Dendritic cell treated with granulocyte-macrophage colony-stimulating factor and Interleukin-4, amounts not matched to agents 40 ng/mL and 50 ng/mL, for 4 days (primary cell): ENCODE measurements around the gene MTHFD2L.
"Not testable (repeated sequence)": the region's sequence is repeated elsewhere in the genome, so short reads cannot be mapped to it uniquely, and the experiment has no call there.

Experiments used
- H3K27ac Mint-ChIP-seq: one replicate; pipeline ENCODE4 v1.8.0; 2022; ENCODE audit warnings: mild to moderate bottlenecking, mixed read lengths
- H3K27me3 Mint-ChIP-seq: one replicate; pipeline ENCODE4 v1.8.0; 2022; ENCODE audit warnings: mild to moderate bottlenecking, mixed read lengths
- H3K36me3 Mint-ChIP-seq: one replicate; pipeline ENCODE4 v1.8.0; 2022; ENCODE audit warnings: low read depth, mixed read lengths
- H3K4me1 Mint-ChIP-seq: one replicate; pipeline ENCODE4 v1.8.0; 2022; ENCODE audit warnings: low read depth, mixed read lengths
- H3K4me3 Mint-ChIP-seq: one replicate; pipeline ENCODE4 v1.8.0; 2022; ENCODE audit warnings: mild to moderate bottlenecking, moderate library complexity, mixed read lengths
- H3K9me3 Mint-ChIP-seq: one replicate; pipeline ENCODE4 v1.8.0; 2022; ENCODE audit warnings: mixed read lengths
- intact Hi-C: fragments of 100-400 bp; cut with micrococcal nuclease; formaldehyde crosslinking; loops from one replicate; pipeline ENCODE4 v1.15.0; 2022

The MTHFD2L gene

DNA sequence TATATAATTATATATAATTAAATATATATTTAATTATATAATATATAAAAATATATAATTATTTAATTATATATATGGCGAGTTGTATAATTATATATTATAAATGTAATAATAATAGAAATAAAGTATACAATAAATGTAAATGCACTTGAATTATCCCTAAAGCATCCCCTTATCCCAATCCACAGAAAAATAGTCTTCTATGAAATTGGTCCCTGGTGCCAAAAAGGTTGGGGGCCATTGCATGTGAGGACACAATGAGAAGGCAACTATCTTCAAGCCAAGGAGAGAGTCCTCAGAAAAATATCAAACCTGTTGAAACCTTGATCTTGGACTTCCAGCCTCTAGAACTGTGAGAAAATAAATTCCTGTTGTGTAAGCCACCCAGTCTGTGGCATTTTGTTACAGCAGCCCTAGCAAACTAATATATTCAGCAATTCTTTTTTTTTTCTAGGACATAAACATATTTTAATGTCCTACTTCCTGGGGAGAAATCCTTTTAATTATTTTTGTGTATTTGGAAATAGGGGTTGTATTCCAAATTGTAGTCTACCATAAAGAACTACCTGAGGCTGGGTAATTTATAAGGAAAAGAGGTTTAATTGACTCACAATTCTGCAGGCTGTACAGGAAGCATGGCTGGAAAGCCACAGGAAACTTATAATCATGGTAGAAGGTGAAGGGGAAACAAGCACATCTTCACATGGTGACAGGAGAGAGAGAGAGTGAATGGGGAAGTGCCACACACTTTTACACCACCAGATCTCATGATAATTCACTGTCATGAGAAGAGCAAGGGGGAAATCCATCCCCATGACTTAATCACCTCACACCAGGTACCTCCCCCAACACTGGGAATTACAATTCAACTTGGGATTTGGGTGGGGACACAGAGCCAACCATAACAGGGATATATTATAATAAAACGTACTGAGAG lies 36.0 kb upstream of the MTHFD2L start:
- Mint-ChIP-seq H3K4me3 (no peak overlapping the region), H3K4me1 (peaks cover 8% of the 10 kb centered on the region), H3K9me3 (peaks cover 9% of the 10 kb centered on the region), H3K27me3 (no peaks in the 10 kb centered on the region), H3K27ac (no peak overlapping the region), H3K36me3 (no peaks in the 10 kb centered on the region)
- intact Hi-C loops: no loop called here

DNA sequence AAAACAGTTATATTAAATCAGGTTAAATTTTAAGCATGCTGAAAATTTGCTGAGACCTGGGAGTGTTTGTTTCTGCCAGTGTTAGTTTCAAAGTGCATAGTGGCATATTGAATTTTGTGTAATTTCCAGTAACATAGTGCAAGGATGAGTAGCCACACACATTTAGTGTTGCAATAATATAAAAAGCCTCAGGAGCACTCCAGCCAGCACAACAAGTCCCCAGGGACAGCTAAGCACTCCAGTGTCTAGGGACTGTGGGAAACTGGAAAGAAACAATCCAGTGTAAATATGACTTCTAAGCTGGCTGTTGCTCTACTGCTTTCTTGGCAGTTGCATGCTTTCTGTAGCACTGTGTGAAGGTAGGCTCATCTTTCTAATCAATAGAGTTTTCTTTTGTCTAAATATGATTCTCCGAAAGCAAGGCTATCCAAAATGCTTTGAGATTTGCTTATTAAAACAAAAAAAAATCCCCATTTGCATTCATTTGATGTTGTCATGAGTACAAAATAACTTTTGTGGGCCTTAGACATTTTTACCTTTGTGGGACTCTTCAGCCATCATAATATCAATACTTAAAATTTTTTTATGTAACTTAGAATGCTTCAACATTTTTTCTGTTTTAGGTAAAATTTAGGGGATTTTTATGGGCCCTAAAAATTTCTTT lies 34.7 kb upstream of the MTHFD2L start:
- Mint-ChIP-seq H3K4me1 (no peaks in the 10 kb centered on the region), H3K27me3 (no peaks in the 10 kb centered on the region), H3K4me3 (no peak overlapping the region), H3K27ac (no peak overlapping the region), H3K36me3 (no peaks in the 10 kb centered on the region), H3K9me3 (peaks cover 9% of the 10 kb centered on the region)
- intact Hi-C loops: no loop called here

DNA sequence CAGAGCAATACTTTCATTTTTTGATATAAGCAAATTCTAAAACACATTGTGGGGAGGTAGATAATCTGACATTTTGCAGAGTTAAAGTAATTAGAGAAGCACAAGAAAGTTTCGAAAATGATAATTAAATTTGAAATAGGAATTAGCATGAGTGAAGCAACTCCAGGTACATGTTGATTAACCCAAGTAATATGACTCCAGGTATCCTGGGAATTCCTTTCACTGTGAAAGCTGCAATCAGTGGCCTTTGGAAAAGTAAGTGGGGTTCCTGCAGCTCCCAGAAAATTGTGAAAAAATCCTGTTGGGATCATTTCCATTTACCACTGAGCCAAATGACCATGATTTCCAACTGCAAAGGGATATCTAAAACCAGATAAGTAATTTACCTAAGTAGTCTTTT lies 32.9 kb upstream of the MTHFD2L start:
- H3K27ac Mint-ChIP-seq: no peak overlapping the region
- intact Hi-C loops: no loop called here
- no peaks in the 10 kb centered on the region for H3K4me1 Mint-ChIP-seq
- H3K27me3 Mint-ChIP-seq: no peaks in the 10 kb centered on the region
- H3K36me3 Mint-ChIP-seq: no peaks in the 10 kb centered on the region
- no peak overlapping the region for H3K4me3 Mint-ChIP-seq
- H3K9me3 Mint-ChIP-seq: peaks cover 9% of the 10 kb centered on the region

DNA sequence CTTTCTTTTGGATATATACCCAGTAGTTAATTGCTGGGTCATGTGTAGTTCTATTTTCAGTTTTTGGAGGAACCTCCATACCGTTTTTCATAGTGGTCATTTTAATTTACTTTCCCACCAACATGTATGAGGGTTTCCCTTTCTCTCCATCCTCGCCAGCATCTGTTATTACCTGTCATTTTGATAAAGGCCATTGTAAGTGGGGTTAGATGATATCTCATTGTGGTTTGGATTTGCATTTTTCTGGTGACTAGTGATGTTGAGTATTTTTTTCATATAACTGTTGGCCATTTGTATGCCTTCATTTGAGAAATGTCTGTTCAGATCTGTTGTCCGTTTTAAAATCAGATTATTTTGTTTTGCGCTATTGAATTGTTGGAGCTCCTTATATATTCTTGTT lies 30.2 kb upstream of the MTHFD2L start:
- H3K27me3 Mint-ChIP-seq: no peaks in the 10 kb centered on the region

DNA sequence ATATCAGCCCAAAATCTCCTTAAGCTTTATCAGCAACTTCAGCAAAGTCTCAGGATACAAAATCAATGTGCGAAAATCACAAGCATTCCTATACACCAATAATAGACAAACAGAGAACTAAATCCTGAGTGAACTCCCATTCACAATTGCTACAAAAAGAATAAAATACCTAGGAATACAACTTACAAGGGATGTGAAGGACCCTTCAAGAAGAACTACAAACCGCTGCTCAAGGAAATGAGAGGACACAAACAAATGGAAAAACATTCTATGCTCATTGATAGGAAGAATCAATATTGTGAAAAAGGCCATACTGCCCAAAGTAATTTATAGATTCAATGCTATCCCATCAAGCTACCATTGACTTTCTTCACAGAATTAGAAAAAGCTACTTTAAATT lies 27.1 kb upstream of the MTHFD2L start:
- H3K27me3 Mint-ChIP-seq, H3K27ac Mint-ChIP-seq, H3K4me1 Mint-ChIP-seq, H3K36me3 Mint-ChIP-seq, H3K4me3 Mint-ChIP-seq, H3K9me3 Mint-ChIP-seq: not testable (repeated sequence)
- intact Hi-C loops: loop anchor here (5.0 to 10.0 kb wide), 3 partner anchors 539 to 816 kb away; no protein-coding TSS in a partner anchor

More for the DNA sequence above, 30.2 kb upstream of the MTHFD2L start:
- no peaks in the 10 kb centered on the region for H3K36me3 Mint-ChIP-seq
- H3K4me3 Mint-ChIP-seq: no peak overlapping the region
- no peaks in the 10 kb centered on the region for H3K9me3 Mint-ChIP-seq
- H3K4me1 Mint-ChIP-seq: no peaks in the 10 kb centered on the region
- intact Hi-C loops: no loop called here
- H3K27ac Mint-ChIP-seq: no peak overlapping the region

DNA sequence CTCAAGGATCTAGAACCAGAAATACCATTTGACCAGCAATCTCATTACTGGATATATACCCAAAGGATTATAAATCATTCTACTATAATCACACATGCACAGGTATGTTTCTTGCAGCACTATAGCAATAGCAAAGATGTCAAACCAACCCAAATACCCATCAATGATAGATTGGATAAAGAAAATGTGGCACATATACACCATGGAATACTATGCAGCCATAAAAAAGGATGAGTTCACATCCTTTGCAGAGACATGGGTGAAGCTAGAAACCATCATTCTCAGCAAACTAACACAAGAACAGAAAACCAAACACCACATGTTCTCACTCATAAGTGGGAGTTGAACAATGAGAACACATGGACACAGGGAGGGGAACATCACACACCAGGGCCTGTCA lies 25.7 kb upstream of the MTHFD2L start:
- not testable (repeated sequence) for H3K36me3 Mint-ChIP-seq, H3K4me1 Mint-ChIP-seq, H3K27ac Mint-ChIP-seq, H3K4me3 Mint-ChIP-seq, H3K27me3 Mint-ChIP-seq, H3K9me3 Mint-ChIP-seq
- intact Hi-C loops: loop anchor here (5.0 to 10.0 kb wide), 3 partner anchors 540 to 817 kb away; no protein-coding TSS in a partner anchor

DNA sequence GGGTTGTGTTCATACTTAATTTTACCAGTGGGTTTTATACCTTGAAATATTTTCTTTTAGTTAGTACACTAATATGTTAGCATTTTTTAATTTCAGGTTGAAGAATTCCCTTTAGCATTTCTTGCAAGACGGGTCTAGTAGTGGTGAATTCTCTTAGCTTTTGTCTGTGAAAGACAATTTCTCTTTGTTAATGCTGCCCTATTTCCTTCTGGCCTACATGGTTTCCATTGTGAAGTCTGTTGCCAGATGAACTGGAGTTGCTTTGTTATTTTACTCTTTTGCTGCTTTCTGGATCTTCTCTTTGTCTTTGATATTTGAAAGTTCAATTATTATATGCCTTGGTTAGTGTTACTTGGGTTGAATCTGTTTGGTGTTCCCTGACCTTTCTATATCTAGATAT lies 25.0 kb upstream of the MTHFD2L start:
- Mint-ChIP-seq H3K4me1 (no peaks in the 10 kb centered on the region), H3K9me3 (no peaks in the 10 kb centered on the region), H3K27me3 (peaks cover 1% of the 10 kb centered on the region), H3K36me3 (no peaks in the 10 kb centered on the region), H3K27ac (no peak overlapping the region), H3K4me3 (no peak overlapping the region)
- intact Hi-C loops: loop anchor here (5.0 to 10.0 kb wide), 3 partner anchors 541 to 818 kb away; no protein-coding TSS in a partner anchor

DNA sequence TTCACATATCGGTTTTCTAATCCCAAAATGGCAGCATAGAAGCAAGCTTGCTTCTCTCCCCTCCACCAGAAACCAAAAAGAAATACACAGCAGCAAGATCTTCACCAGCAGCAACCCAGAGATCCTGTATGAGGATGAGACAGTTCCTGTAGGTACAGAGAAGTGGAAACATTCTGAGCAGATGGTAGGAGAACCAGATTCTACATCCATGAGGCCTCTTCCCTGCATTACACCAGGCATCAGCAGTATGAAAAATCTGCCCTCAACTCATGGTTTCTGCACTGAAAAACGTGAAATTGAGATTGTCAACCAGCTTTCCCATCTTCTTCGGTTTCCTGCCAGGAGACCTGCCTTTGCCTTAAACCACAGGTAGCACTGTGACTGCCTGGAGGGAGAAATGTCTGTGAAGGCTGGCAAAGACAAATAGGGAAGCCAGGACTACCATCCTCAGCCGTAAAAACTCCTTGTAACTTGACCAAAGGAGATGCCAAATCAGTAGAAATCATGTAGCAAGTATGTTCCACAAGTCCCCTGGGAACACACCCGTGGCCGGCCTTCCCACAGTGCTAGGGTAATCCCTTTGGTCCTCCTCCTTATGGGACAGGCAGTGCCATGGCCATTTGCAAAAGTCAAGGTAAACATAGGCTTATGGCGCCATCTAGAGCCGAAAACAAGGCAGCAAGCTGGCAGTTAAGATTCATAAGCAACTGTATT lies 24.0 kb upstream of the MTHFD2L start:
- Mint-ChIP-seq H3K4me1 (no peaks in the 10 kb centered on the region), H3K27me3 (peaks cover 1% of the 10 kb centered on the region)
- intact Hi-C loops: loop anchor here (1.0 to 10.0 kb wide), 4 partner anchors 472 to 819 kb away; no protein-coding TSS in a partner anchor

DNA sequence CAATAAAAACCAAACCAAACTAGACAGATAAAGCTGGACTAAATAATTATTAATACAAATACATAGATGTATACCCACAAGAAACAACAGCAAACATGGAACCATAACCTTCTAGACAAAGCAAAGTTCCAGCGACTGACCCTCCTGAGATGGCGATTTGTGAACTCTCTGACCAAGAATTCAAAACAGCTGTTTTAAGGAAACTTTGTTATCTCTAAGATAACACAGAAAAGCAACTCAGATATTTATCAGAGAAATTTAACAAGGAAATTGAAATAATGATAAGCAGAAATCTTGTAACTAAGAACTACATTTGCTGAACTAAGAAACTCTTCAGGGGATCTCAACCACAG lies 23.4 kb upstream of the MTHFD2L start:
- no peak overlapping the region for H3K27ac Mint-ChIP-seq
- no peaks in the 10 kb centered on the region for H3K4me1 Mint-ChIP-seq
- no peaks in the 10 kb centered on the region for H3K9me3 Mint-ChIP-seq
- H3K27me3 Mint-ChIP-seq: peaks cover 1% of the 10 kb centered on the region
- H3K36me3 Mint-ChIP-seq: no peaks in the 10 kb centered on the region
- H3K4me3 Mint-ChIP-seq: no peak overlapping the region
- intact Hi-C loops: loop anchor here (1.0 to 10.0 kb wide), 4 partner anchors 472 to 820 kb away; no protein-coding TSS in a partner anchor

More for the DNA sequence above, 24.0 kb upstream of the MTHFD2L start:
- H3K36me3 Mint-ChIP-seq: no peaks in the 10 kb centered on the region
- H3K9me3 Mint-ChIP-seq: no peaks in the 10 kb centered on the region
- no peak overlapping the region for H3K4me3 Mint-ChIP-seq
- no peak overlapping the region for H3K27ac Mint-ChIP-seq

DNA sequence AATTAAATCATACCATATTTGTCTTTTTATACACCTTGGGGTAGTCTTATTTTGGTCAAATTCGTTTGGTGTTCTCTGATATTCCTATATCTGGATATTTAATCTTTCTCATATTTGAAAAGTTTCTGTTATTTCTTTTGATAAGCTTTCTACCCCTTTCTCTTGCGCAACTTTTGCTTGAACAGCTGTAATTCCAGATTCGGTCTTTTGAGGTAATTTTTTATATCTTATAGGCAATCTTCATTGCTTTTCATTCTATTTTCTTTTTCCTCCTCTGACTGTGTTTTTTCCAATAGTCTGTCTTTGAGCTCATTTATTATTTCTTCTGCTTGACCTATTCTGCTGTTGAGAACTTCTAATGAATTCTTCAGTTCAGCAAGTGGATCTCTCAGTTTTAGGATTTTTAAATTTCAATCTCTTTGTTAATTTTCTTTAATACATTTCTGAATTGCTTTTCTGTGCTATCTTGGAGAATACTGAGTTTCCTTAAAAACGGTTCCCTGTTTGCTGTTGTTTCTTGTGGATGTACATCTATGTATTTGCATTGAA lies 11.3 kb upstream of the MTHFD2L start:
- Mint-ChIP-seq H3K4me3 (no peak overlapping the region), H3K9me3 (peaks cover 6% of the 10 kb centered on the region), H3K36me3 (no peaks in the 10 kb centered on the region), H3K4me1 (no peaks in the 10 kb centered on the region), H3K27ac (no peak overlapping the region), H3K27me3 (no peaks in the 10 kb centered on the region)
- intact Hi-C loops: no loop called here

DNA sequence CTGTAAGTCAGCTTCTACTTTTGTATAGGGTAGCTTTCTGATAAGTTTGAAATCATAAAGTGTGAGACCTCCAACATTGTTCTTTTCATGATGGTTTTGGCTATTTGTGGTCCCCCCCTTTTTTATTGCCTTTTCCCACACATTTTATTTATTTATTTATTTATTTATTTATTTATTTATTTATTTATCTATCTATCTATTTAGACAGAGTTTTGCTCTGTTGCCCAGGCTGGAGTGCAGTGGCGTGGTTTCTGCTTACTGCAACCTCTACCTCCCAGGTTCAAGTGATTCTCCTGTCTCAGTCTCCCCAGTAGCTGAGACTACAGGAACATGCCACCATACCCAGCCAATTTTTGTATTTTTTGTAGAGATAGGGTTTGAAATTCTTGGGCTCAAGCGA lies 9.7 kb upstream of the MTHFD2L start:
- H3K4me3 Mint-ChIP-seq: no peak overlapping the region
- intact Hi-C loops: no loop called here

DNA sequence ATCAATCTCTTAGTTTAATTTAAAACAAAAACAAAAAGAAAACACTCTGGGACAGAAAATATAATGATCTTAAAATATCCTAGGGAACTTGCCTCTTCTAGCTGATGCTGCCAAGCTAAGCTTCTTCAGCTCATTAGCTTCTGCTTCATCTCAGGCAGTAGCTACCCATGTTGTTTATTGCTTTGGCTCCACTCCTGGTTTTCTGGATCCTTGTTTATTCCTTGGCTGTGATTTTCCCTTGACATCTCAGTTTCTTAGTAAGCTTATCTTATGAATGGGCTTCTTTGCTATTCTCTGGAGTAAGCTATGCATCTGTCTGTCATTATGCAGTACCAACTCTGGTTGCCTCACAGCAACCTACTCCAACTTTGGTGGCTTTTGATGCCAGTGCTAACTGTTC lies 5.1 kb upstream of the MTHFD2L start:
- Mint-ChIP-seq H3K4me3 (no peak overlapping the region), H3K4me1 (peaks cover 5% of the 10 kb centered on the region), H3K36me3 (peaks cover 3% of the 10 kb centered on the region), H3K27me3 (no peaks in the 10 kb centered on the region), H3K9me3 (no peaks in the 10 kb centered on the region), H3K27ac (no peak overlapping the region)
- intact Hi-C loops: loop anchor here (10.0 kb wide), 1 partner anchor 1098 kb away; no protein-coding TSS in a partner anchor

More for the DNA sequence above, 9.7 kb upstream of the MTHFD2L start:
- no peak overlapping the region for H3K27ac Mint-ChIP-seq
- H3K4me1 Mint-ChIP-seq: no peaks in the 10 kb centered on the region
- peaks cover 6% of the 10 kb centered on the region for H3K9me3 Mint-ChIP-seq
- no peaks in the 10 kb centered on the region for H3K27me3 Mint-ChIP-seq
- H3K36me3 Mint-ChIP-seq: no peaks in the 10 kb centered on the region

DNA sequence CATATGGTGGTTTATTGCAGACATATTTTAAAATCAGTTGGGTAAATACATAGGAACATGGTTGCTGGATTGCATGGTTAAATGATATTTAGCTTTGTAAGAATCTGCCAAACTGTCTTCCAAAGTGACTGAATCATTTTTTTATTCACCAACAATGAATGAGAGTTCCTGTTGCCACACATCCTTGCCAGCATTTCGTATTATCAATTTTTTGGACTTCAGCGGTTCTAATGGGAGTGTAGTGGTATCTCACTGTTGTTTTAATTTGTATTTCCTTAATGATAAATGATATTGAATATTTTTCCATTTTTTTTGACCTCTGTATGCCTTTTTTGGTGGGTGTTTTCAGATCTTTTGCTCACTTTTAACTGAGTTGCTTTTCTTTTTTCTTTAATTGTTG lies 1.4 kb upstream of the MTHFD2L start:
- H3K27ac Mint-ChIP-seq: no peak overlapping the region
- H3K27me3 Mint-ChIP-seq: no peaks in the 10 kb centered on the region
- peaks cover 19% of the 10 kb centered on the region for H3K4me1 Mint-ChIP-seq
- H3K4me3 Mint-ChIP-seq: no peak overlapping the region
- no peaks in the 10 kb centered on the region for H3K9me3 Mint-ChIP-seq
- H3K36me3 Mint-ChIP-seq: peaks cover 17% of the 10 kb centered on the region
- intact Hi-C loops: loop anchor here (5.0 to 10.0 kb wide), 2 partner anchors 899 to 1102 kb away; partner anchors contain the start of gene ANKRD17
